HG03135 (cell line): ENCODE measurements around the gene CISD1.

Experiments used
- ATAC-seq: cut with Tn5 transposase; IDR thresholded peaks from one replicate; pipeline ENCODE4 v1.9.1; 2021; ENCODE audit warnings: mild to moderate bottlenecking, moderate library complexity; ENCODE audit not compliant: unreplicated experiment

CISD1 gene

DNA sequence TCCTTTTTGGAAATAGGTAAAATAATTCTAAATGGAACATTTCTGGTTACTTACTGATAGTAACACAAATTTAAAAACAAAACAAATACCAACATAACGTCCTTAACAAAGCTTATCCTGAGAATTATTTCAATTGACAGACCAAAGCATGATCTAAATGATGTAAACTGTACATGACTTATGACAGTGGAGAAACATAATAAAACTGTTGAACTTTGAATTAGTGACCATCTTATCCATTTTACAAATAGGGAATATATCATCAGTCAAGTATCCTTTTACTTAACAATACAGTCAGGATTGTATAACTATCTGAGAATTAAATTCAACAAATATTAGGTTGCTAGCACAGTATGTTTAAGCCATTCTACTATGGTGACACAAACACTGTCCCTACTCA is 3.7 kb upstream of the CISD1 start:
- no peak for ATAC-seq

- no peak for ATAC-seq
Observed at GRCh38 chr10:58266003-58266825, 2.7 kb upstream of the CISD1 start.

GRCh38 chr10:58266826-58267712 is 1.9 kb upstream of the CISD1 start:
- ATAC-seq = peak; percentile 4

- peak; percentile 60 for ATAC-seq
Observed at GRCh38 chr10:58267713-58268453, 1.1 kb upstream of the CISD1 start, which contains the start of gene IPMK. Gene IPMK, minus strand, starts transcription at chr10:58267894. Its CDS starts 283 bp downstream, at chr10:58267611.

DNA sequence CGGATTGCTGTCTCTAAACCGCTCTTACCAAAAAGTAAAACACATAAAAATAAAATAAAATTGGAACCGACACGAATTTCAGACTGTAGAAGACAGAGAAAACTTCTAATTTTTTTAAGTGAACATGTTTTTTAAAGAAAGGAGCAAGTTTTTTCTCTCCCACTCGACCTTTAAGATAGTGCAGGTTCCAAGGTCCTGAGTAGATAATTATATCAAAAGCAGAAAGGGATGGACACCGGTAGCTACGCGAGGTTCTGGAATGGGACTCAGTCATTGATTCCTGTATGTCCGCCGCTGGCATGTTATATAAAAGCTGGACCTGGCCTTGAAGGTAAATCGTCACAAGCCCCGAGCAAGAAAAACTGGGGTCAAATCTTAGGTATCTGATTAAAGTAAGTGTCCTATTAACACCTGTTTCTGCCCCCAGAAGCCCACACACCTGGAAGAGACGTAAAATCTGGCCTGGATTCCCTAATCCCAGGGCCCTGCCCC is 462 bp upstream of the CISD1 start:
- ATAC-seq = peak; percentile 0

DNA sequence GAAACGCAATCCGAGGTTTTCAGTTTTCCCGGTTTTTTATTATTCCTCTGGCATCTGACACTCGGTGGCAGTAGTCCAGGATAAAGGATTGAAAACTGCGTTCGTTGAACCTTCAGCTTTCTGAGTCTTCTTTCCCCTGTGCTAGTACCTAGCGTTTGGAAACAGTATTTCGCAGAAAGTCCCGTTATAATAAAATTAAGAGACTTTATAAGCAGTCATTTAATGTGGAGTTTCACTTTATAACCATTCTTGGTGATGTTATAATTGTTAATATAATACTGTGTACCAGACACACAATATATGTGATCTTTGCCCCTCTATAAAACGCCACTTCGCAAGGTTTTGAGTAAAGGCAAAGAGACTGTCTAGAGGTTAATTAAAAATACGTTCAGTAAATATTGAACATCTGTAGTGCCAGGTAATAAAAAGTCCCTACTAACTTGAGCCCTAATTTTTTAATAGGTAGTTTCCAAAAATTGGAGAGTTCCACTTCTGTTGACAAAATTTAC is 874 bp downstream of the CISD1 start:
- no peak for ATAC-seq

- ATAC-seq = no peak
Observed at GRCh38 chr10:58275261-58275660, 6.3 kb downstream of the CISD1 start.

DNA sequence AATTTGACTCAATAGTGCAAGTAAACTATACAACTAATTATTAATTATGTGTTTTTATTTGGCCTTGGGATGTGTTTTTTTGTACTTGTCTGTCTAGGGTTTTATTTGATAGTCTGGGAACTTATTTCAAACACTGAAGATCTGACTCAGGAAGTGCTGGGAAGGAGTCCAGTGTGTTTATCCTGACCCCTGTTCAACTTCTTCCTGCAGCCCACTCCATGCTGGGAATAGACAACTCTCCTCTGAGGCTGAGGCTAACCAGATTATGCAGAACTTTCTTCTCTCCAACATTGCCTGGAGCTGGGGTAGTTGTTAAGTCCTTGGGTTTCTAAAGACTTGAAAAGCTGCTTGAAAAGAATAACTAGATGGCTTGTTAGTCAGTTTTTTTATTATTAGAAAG is 6.9 kb downstream of the CISD1 start:
- ATAC-seq = no peak

GRCh38 chr10:58278274-58278961 is 9.5 kb downstream of the CISD1 start:
- ATAC-seq = no peak

GRCh38 chr10:58278962-58279307 is 10.0 kb downstream of the CISD1 start:
- no peak for ATAC-seq

DNA sequence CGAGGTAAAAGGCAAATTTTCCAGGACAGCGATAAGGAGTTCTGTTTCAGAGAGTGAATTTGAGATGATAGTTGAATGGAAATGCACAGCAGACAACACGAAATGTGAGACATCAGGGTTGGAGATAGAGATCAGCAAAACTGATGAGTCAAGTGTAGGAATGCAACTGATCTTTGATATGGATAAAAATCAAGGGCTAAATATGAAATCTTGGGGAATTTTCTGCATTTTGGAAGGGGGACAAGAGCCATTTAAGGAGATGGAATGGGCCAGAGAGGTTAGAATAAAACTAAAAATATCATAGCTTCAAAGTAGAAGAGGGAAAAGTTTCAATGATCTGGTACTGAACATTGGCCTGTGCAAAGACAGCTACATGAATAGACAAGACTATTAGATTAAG is 11.5 kb downstream of the CISD1 start:
- ATAC-seq = no peak

DNA sequence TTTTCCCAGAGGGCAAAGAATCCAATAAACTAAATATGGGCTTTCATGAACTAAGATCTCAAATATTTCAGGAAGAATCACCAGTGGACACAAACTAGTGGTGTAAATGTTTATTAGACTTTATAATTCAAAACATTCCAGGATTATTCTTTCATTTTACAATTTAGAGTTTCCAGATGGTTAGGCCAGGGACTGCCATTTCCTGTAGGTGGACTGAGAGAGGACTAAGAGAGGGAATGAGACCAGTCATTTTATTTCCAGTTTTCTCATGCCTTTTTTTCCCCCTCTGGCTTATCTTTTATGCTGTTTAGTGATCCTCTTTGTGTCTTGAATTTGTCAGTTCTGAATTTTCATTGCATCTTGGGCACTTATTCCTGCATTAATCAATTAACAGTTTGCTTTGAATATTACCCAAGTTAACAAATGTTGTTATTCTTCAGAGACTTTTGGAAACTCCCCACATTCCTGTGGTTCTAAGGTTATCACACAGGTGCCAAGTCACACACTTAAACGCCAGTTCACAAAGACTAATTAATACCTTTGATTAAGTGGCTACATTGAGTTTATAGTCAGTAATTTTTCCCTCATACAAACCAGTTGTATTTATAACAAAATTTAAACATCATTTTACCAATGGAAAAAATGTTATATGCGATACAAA is 12.3 kb downstream of the CISD1 start:
- ATAC-seq = no peak

DNA sequence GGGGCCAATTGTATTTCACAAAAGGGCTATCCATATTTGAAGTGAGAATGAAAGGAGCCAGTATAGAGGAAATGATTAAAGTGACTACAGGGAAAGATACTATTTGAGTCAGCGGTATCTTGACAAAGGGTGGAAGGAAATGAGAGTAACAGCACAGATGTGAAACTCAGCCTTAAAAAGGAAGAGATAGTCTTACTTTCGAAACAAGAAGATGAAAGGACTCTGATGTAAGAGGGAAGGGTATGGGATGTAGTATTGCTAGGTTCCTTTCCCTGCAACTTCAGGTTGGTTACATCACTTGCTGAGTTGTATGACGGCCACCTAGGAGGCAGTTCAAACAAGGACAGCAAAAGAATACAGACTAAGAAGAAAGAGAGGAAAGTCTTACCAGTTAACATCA is 13.7 kb downstream of the CISD1 start:
- ATAC-seq = peak; percentile 99

GRCh38 chr10:58291538-58292174 is 22.7 kb downstream of the CISD1 start:
- ATAC-seq = peak; percentile 88

DNA sequence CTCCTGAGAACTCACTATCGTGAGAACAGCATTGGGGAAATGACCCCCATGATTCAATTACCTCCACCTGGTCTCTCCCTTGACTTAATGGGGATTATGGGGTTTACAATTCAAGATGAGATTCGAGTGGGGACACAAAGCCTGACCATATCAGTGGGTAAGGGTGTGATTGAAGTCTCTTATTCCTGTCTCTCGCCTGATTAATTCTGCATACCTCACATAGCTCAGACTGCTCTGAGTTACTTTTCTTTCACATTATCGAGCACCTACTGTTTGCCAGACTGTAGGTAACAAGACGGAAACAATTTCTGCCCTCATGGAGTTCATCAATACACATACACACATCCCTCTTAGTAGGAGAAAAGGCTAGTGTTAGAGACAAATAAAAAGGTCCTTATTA is 25.0 kb downstream of the CISD1 start:
- no peak for ATAC-seq

DNA sequence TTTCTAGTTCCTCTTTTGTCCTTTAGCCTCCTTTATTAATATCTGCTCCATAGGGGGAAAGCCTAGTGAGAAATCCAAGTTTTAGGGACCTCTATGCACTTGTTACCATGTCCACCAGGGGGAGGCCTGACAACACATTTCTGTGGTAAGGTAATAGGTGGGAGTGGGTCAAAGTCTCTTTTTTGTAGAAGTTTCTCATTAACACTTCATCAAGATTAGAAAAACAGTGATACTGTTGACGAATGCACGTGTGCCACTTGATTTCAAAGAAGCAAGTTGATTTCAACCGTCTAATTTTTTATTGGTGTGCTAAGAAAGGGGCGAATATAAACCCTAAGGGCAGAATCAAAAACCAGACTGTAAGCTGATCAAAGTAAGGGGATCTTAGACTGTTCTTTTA is 30.6 kb downstream of the CISD1 start:
- ATAC-seq = peak; percentile 91

- no peak for ATAC-seq
Observed at GRCh38 chr10:58300676-58301075, 31.7 kb downstream of the CISD1 start.

- no peak for ATAC-seq
Observed at GRCh38 chr10:58302254-58302653, 33.3 kb downstream of the CISD1 start.

DNA sequence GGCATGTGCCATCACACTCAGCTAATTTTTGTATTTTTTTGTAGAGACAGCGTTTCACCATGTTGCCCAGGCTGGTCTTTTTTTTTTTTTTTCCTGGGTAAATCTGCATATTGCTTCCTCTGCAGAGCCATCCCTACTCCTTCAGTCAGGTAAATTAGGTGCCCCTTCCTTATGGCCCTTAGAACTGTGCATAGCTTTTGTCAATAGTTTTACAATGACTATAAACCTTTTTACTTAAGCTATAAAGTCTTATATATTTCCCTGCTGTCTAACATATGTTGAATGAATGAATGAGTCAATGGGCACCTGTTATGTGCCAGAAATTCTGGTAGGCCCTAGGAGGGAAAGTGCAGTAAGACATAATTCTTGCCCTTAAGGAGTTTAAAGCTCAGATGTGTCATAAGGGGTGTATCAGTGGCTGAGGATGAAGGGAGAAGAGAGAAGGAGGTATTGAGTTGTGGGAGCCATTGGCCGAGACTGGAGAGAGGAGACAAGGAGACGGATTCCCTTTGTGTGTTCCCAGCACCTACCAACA is 35.2 kb downstream of the CISD1 start:
- no peak for ATAC-seq
